Stimulated activated CD8-positive, alpha-beta memory T cell treated with anti-CD3 and anti-CD28 coated beads, Interleukin-4, amount 100 ng/mL, for 24 hours (primary cell): Measurements from ENCODE around the gene BPTF.
"Not testable (repeated sequence)": the region's sequence is repeated elsewhere in the genome, so short reads cannot be mapped to it uniquely, and the experiment has no call there.

ENCODE experiments used
- DNase-seq: peaks from one replicate; pipeline ENCODE4 v3.0.0-alpha.2; 2020; ENCODE audit warnings: low read depth

BPTF gene

DNA sequence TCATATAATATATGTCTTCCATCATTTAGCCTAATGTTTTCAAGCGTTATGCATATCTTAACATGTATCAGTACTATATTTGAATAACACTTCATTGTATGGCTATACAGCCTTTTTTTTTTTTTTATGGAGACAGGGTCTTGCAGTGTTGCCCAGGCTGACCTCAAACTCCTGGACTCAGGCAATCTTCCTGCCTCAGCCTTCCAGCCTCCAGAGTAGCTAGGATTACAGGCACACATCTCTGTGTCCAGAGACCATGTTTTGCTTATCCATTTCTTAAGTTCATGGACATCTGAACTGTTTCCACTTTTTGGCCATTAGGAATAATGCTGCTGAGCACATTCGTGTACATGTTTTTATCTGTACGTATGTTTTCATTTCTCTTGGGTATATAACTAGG, 7.8 kb downstream of the BPTF start:
- DNase-seq, result no peak

DNA sequence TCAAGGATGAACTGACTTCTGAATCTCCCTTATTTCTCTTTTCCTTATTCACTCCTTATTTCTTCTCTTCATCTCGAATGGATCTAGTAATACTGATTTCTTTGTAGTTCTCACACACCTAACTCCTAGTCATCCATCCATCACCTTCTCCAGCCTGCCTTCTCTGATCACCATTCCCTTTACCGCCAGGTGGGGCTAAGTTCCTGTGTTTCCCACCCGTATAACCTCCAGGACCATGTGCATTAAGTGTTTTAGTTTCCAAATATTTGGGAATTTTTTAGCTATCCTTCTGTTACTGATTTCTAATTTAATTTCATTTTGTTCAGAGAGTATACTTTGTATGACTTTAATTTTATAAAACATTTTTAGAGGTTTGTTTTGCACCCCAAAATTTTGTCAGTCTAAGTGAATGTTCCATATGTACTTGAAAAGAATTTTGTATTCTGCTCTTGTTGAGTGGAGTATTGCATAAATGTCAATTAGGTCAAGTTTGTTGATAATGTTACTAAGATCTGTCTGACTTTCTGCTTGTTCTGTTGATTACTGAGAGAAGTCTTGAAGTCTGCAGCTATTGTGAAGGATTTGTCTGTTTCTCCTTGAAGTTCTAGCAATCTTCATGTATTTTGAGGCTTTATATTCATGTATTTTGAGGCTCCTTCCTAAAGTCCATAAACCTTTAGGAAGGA, 8.8 kb downstream of the BPTF start:
- no peak for DNase-seq

DNA sequence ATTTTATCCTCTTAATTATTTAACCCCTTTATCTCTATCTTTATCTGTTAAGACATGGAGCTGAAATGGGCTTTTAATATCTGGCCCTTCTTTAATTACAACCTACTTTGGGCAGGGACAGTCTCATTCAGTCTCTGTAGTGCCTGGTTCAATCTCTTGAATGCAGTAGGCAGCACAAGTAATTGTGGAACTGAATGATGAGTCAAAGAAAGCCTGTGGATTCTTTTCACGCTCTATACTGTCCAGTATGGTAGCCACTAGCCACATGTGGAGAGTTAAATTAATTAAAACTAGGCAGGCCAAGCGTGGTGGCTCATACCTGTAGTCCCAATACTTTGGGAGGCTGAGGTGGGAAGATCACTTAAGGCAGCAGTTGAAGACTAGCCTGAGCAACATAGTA, 9.3 kb downstream of the BPTF start:
- DNase-seq, result no peak

DNA sequence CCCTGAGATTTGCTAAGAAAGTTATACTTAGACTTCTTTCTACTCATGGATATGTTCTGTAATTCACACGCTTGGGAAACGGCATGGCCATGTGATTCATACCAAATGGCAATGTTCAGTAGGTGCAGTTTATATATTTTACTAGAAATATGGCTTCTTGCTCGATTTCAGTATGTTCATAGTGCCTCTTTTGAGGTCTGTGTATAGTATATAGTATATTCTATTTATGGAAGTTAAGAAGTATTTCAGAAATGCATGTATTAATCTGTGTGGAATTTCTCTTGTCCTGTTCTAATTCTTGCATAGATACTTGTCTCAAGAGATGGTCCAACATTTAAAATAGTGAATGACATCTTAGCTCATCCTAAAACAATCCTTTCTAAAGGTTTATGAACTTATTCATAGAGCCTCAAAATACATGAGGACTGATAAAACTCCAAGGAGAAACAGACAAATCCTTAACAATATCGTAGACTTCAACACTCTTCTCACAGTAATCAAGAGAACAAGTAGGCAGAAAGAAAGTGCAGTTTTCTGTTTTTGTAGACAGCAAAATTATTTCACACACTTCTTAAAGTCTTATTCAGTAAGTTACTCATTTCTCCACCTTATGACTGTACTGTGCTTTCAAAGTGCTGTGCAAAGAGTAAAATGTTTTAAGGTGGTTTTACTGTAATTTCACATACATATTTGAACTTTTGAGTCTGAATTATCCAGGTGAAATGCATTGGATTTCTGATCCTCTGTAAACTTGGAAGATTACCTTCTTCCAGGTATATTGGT, 11.1 kb downstream of the BPTF start:
- DNase-seq, result no peak

DNA sequence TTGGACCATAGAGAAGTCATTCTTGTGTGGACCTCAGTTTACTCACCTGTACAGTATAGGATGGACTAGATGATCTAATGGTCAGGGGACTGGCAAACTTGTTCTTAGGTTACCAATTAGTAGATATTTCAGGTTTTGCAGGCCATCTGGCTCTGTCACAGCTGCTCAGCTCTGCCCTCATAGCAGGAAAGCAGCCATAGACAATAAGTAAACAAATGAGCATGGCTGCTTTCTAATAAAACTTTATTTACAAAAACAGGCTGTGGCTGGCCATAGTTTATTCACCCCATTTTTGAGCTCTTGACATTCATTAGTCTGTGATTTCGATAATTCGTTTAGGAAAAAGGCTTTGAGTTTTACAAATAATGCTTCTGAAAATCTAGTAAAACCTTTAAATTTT, 12.7 kb downstream of the BPTF start:
- DNase-seq, result no peak

DNA sequence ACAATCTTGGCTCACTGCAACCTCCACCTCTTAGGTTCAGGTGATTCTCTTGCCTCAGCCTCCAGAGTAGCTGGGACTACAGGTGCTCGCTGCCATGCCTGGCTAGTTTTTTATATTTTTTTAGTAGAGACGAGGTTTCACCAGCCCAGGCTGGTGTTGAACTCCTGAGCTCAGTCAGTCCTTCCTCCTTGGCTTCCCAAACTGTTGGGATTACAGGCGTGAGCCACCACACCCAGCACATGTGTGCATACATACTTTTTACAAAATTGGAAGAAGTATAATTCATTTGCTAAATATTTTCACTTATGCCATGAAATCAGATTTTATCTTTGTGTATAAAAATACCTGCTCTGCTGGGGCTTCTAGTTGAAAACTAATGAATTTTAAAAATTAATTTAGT, 13.2 kb downstream of the BPTF start:
- DNase-seq, result no peak

DNA sequence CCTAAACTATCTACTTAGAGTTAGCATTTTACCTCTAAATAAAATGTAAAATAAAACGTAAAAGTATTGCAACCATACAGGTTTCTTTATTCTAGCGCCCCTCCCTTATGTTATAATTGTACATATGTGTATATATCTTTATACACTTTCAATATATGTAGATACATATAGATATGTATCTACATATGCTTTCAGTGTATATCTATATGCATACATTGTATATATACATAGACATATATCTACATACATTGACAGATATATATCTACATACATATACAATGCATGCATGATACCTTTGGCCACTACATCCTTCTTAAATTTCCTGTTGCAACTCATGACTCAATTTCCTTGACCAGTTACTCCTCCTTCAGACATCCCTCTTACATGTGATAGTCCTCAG, 16.7 kb downstream of the BPTF start:
- DNase-seq, result no peak

DNA sequence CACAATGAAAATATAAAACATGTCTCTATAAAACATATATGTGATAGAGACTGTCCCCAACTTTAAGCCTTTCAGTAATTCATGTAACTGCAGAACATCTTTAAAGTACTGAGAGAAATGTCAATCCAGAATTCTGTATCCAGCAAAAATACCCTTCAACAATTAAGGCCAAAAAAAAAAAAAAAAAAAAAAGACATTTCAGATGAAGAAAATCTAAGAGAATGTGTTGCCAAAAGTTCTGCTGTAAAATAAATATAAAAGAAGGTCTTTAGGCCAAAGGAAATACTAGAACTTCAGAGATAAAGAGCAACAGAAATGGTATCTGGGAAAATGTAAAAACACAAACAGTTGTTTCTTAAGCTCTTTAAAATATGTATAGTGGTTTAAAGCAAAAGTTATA, 17.3 kb downstream of the BPTF start:
- DNase-seq, result no peak

DNA sequence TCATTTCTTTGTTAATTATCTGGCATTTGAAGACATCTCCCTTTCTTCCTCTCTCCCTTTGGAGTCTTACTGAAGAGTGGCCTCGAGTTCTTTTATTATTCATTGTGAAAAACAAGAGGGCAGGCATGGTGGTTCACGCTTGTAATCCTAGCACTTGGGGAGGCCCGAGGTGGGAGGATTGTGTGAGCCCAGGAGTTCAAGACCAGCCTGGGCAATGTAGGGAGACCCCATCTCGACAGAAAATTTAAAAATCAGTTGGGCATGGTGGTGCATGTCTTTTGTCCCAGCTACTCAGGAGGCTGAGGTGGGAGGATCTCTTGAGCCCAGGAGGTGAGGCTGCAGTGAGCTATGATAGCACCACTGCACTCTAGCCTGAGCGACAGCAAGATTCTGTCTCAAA, 20.1 kb downstream of the BPTF start:
- DNase-seq, result no peak

DNA sequence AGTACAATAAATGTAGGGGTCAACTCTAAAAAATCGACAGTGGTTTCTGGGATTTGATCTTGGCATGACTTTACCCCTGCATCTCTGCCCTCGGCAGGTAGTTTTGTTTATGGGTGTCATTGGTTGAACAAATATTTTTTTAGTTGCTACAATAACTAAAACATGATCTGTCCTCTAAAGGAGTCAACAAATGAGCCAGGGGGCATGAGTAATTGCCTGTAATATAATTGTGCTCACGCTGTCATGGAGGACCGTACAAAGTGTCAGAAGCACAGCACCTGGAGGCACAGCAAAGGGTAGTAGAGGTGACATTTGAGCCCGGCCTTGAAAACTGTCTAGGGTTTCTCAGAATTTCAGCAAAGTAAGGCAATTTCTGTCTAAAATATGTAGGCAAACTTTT, 22.9 kb downstream of the BPTF start:
- DNase-seq, result not testable (repeated sequence)

DNA sequence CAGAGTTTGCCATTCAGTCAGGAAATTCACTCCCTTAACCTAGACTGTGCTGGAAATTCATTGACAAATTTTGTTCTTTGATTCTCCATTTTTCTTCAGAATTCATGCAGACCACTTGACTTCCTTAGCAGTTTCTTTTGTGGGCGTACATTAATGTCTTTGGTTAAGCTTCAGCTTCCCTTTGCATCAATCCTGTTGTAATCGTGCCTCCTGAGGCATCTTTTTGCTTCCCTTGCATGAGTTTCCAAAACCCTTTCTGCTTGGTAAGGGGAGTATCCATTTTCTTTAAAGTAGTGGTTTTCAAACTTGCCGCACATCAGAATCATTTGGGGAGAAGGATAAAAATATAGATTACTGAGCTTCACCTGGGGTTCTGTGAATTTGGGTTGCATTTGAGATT, 23.5 kb downstream of the BPTF start:
- DNase-seq, result not testable (repeated sequence)

DNA sequence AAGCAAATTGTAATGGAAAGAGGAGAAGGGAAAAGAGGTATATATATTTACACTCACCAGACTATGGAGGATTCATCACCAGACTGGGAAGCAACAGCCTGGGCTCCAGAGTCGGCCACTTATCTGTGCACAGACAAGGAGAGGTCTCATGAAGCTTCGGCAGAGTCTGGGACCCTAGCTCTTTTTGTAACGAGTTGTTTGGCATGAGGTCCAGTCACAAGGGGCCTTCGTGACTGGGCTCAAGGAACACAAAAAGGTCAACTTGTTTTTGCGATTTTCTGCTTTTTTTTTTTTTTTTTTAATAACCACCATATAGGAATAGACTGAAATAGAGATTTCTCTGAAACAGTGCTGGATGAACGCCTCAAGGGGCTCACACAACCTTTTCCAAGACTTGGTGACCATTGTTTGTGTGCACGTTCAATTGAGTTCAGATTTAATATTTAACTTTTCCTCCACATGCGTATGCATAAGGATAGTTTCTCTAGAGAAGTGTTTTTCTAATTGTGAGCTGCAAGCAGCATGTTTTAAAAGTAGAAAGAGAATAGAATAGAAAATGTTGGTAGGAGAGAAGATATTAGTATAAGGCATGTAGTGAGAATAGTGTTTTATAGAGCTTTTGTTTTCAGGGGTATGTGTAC, 25.8 kb downstream of the BPTF start:
- no peak for DNase-seq

DNA sequence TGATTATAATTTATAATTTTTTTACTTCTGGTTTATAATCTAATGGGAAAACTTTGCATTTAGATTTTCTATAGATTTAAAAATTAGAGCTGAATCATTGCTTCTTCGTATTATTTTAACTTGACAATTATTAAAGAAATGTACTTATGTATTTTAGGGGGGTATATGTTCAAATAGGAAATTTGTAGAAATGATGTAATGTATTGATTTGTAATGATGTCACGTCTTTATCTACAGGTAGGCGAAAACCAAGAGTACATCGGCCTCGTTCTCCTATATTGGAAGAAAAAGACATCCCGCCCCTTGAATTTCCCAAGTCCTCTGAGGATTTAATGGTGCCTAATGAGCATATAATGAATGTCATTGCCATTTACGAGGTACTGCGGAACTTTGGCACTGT, 28.4 kb downstream of the BPTF start:
- no peak for DNase-seq

DNA sequence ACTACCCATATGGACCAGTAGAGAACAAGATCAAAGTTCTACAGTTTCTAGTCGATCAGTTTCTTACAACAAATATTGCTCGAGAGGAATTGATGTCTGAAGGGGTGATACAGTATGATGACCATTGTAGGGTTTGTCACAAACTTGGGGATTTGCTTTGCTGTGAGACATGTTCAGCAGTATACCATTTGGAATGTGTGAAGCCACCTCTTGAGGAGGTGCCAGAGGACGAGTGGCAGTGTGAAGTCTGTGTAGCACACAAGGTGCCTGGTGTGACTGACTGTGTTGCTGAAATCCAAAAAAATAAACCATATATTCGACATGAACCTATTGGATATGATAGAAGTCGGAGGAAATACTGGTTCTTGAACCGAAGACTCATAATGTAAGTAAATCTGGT, 29.1 kb downstream of the BPTF start:
- no peak for DNase-seq

DNA sequence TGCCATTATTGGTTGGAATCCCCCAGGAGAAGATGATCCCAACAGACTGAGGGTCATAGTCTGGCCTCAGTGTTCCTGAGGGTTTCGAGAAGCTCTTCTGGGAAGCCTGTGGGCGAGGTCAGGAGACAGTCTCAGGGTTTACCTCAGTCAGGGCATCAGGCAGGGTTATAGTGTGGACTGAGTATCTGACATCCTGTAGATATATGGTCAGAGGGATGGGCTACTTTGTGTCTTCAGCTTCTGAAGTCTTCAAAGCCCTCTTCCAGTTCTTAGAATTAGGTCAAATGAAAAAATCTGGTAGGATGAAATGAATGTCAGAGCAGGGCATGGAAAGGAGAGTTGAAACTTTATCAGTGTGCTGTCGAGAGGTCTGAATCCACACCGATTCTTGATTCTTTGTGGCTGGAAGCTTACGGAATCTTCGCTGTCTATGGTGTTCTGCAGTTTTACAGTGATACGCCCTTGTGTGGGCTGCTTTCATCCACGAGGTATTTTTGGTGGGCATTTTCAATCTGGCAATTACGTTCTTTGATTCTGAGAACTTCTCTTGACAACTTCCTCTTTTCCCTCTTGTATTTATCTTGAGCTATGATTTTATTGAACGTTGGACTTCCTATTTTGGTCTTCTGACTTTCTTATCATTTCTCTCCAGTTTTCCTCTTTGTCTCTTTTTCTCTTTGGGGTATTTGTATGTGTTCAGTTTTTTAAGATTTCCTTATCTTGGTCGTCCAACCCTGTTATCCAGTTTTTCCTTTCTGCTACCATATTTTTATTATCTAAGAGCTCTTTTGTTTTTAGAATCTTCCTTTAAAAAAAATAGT, 30.4 kb downstream of the BPTF start:
- no peak for DNase-seq

DNA sequence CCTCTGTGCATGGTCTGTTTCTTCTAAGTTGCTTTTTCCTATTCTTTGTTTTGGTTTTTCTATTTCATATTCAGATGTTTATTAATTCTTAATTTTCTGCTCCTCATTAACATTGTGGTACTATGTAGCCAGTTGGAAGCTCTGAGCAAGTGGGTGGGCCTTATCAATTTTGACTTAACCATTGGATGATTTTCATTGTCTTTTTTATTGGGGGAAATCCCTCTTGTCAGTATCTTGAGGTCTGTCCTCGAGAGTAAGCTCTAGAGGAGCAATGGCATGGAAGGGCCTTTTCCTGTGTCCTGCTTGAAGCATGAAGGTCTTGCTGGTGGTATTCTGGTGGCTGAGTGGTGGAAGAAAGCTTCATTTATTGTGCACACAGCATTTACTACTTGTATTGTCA, 31.1 kb downstream of the BPTF start:
- not testable (repeated sequence) for DNase-seq

DNA sequence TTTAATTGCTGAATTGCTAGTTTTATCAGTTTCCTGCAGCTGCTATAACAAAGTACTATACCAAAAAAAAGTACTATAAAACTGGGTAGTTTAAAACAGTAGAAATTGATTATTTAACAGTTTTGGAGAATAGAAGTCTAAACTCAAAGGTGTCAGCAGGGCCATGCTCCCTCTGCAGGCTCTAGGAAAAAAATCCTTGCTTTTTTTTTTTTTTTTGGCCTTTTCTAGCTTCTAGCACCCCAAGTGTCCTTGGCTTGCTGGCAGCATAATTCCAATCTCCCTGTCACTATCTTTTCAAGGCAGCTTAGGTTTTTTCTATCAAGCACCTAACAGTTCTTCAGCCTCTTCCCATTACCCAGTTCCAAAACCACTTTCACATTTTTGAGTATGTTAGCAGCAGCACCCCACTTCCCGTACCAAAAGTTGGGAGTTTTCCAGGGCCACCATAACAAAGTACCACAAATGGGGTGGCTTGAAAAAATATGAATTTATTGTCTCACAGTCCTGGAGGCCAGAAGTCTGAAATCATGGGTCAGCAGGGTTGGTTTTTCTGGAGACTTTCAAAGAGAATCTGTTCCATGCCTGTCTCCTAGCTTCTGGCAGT, 37.4 kb downstream of the BPTF start:
- no peak for DNase-seq

DNA sequence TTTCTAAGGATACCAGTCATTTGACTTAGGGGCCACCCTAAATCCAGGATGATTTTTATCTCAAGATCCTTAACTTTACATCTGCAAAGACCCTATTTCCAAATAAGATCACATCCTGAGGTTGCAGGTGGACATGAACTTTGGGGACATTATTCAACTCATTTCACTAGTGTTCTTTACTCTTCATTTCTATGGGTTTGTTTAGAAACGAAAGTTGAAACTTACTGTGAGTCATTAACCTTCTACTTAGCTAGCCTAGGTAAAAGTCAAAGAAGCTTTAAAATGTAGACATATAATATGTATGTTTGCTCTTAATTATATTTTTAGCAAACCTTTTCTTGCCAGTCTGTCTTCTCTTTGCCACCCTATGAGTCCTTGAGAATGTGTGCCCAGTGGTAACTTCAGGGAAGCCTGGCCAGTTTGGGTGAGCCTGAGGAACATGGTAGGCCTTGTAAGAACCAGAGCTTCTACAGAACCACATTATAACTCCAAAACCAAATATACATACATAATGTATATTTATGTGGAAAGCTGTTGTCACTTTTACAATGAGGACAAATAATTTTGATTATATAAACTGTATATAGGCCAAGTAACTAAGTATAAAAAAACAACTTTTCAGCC, 38.4 kb downstream of the BPTF start:
- no peak for DNase-seq

DNA sequence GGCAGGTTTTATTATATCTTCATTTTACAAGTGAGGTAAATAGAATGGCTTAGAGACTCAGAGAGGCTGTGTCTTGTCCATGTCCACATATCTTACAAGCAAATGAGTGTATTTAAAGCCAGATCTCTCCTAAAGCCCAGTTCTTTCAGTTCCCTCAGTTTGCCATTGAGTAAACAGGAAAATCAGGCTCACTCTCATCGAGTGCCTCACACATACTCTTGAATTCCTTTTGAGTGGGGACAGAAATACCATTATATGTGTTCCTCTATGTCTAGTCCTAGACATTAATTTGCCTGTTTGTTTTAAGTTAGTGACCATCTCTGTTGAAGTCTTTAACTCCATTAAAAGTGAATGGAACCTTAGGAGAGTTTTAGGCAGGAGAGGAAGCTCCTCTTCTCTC, 40.1 kb downstream of the BPTF start:
- no peak for DNase-seq

DNA sequence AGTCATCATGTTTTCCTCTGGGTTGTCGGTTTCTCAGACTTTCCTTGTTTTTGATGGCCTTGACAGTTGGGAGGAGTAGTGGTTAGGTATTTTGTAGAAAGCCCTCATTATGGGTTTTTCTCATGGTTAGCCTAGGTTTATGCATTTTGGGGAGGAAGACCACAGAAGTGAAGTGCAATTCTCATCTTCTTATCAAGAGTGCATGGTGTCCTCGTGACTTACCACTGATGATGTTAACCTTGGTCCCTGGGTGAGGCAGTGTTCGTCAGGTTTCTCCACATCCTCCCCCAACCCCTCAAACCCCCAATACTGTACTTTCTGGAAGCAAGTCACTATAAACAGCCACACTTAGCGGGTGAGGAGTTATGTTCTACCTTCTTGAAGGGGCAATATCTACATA, 42.3 kb downstream of the BPTF start:
- no peak for DNase-seq

DNA sequence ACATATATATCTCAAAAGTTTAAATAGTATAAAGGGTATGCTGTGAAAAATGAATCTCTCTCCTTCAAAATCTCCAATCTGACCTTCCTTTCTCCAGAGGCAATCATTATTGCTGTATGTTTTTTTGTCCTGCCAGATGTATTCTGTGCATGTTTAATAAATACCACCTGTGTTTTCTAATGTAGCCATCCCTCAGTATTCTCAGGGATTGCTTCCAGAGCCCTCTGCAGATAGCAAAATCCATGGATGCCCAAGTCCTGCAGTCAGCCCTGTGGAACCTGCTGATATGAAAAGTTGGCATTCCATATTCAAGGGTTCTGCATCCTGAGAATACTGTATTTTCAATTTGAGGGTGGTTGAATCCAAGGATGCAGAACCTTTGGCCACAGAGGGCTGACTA, 42.9 kb downstream of the BPTF start:
- DNase-seq, result no peak

DNA sequence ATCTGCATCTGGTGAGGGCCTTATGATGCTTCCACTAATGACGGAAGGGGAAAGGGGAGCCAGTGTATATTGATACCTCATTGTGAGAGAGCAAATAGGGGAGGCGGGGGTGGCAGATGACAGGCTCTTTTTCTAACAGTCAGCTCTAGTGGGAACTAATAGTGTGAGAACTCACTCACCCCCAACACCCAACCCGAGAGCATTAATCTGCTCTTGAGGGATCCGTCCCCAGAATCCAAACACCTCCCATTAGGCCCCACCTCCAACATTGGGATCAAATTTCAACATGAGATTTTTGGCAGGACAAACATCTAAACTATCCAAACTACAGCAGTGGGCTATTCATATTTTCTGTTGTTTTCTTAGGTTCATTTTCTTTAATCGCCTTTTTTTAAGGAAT, 54.4 kb downstream of the BPTF start:
- no peak for DNase-seq
